ENCODE data around the gene PRKCH.

GRCh38 chr14:61392297-61392696 is 70.9 kb downstream of the PRKCH start:
- TF ChIP-seq POLR2A (IDR thresholded peaks at IDR 0.05) = no peak
- TF ChIP-seq CTCF (IDR thresholded peaks at IDR 0.05) = no peak
